H1 (cell line): ENCODE data around the gene C3orf20. TPM values are rescaled to one million over a fixed set of nuclear protein-coding genes. Genes with fewer than 3 reads are reported as not detected.

Source experiments
- CTCF ChIA-PET: fragments of 300-600 bp; sonication (Branson Sonifier 250); formaldehyde crosslinking; loops from one replicate; lab custom pipeline; 2021; ENCODE audit not compliant: partially characterized antibody; lab: Charles Lee
- POLR2A ChIA-PET: fragments of 300-600 bp; sonication (Branson Sonifier 250); formaldehyde crosslinking; loops from one replicate; lab custom pipeline; 2021; ENCODE audit warnings: inconsistent platforms; ENCODE audit not compliant: partially characterized antibody; lab: Charles Lee
- DNase-seq, 2 experiments: peaks; one replicate each; pipeline versions ENCODE4 v3.0.0 to v3.0.0-alpha.2; 2010 to 2022; ENCODE audit warnings: low spot score in 2 of 2, low read depth in 1 of 2, mixed read lengths in 1 of 2
- FAIRE-seq: peaks from 2 replicates; lab custom pipeline; 2011; peaks lifted over from hg19 to GRCh38; lab: Jason Lieb, UNC
- H2AFZ ChIP-seq: 2 replicates; pipeline ENCODE4 v1.8.1; 2012; ENCODE audit warnings: low read length, inconsistent platforms
- H2AK5ac ChIP-seq: 2 replicates; pipeline ENCODE4 v1.6.1; 2013; ENCODE audit warnings: low read depth, low read length
- H2BK120ac ChIP-seq: replicated peaks from 2 replicates; pipeline ENCODE3; 2013; ENCODE audit warnings: low read depth, low read length, inconsistent platforms
- H2BK12ac ChIP-seq: 2 replicates; pipeline ENCODE4 v1.6.1; 2013; ENCODE audit warnings: low read depth, low read length
- H2BK15ac ChIP-seq: 2 replicates; pipeline ENCODE4 v1.6.1; 2013; ENCODE audit warnings: low read length
- H2BK20ac ChIP-seq: 2 replicates; pipeline ENCODE4 v1.6.1; 2013; ENCODE audit warnings: low read length
- H2BK5ac ChIP-seq: 2 replicates; pipeline ENCODE4 v1.6.1; 2013; ENCODE audit warnings: low read depth, low read length
- H3K14ac ChIP-seq: 2 replicates; pipeline ENCODE4 v1.6.1; 2013; ENCODE audit warnings: inconsistent platforms; ENCODE audit not compliant: insufficient read length
- H3K18ac ChIP-seq: 2 replicates; pipeline ENCODE4 v1.6.1; 2013; ENCODE audit warnings: low read length; ENCODE audit errors: extremely low read depth
- H3K23ac ChIP-seq: 2 replicates; pipeline ENCODE4 v1.6.1; 2013; ENCODE audit warnings: inconsistent platforms; ENCODE audit not compliant: insufficient read length
- H3K23me2 ChIP-seq: 2 replicates; pipeline ENCODE4 v1.6.1; 2013; ENCODE audit warnings: low read depth, low read length
- H3K27ac ChIP-seq: 2 replicates; pipeline ENCODE4 v1.6.1; 2011; ENCODE audit warnings: low read depth, low read length, inconsistent platforms
- H3K27me3 ChIP-seq, 4 experiments: replicated peaks in 1 of 4; 1 replicate in 1 of 4; 2 replicates in 3 of 4; pipeline versions ENCODE4 v1.6.1 to v1.8.1; 2011 to 2013; ENCODE audit warnings: low read length in 3 of 4, mild to moderate bottlenecking in 3 of 4, inconsistent platforms in 2 of 4, mixed read lengths in 2 of 4, moderate library complexity in 1 of 4; ENCODE audit not compliant: control insufficient read depth in 3 of 4, insufficient read depth in 3 of 4; ENCODE audit errors: extremely low read depth in 1 of 4
- H3K36me3 ChIP-seq, 4 experiments: 2 replicates each; pipeline versions ENCODE4 v1.6.1 to v1.8.1; 2011 to 2013; ENCODE audit warnings: mild to moderate bottlenecking in 4 of 4, low read length in 3 of 4, moderate library complexity in 2 of 4, control low read depth in 1 of 4, inconsistent platforms in 1 of 4; ENCODE audit not compliant: insufficient read depth in 4 of 4, control insufficient read depth in 2 of 4
- H3K4ac ChIP-seq: replicated peaks from 2 replicates; pipeline ENCODE3; 2013; ENCODE audit warnings: low read length, low read depth, mixed read lengths, inconsistent platforms; ENCODE audit not compliant: insufficient read length
- H3K4me1 ChIP-seq, 4 experiments: replicated peaks in 1 of 4; 1 replicate in 1 of 4; 2 replicates in 3 of 4; pipeline versions ENCODE4 v1.6.1 to v1.8.1; 2011 to 2013; ENCODE audit warnings: low read length in 3 of 4, inconsistent platforms in 2 of 4, mixed read lengths in 1 of 4; ENCODE audit not compliant: insufficient read depth in 4 of 4, control insufficient read depth in 3 of 4
- H3K4me2 ChIP-seq, 2 experiments: 2 replicates each; pipeline versions ENCODE4 v1.6.1 to v1.8.1; 2011 to 2013; ENCODE audit warnings: low read depth in 2 of 2, low read length in 2 of 2, control low read depth in 1 of 2, inconsistent platforms in 1 of 2, mild to moderate bottlenecking in 1 of 2; ENCODE audit not compliant: insufficient read depth in 1 of 2
- H3K4me3 ChIP-seq, 4 experiments: fragments of 200-600, 300-600 bp in 1 of 4; sonication (generic), shearing (Covaris generic), sonication (Bioruptor Twin) in 1 of 4; 2 replicates each; pipeline versions ENCODE4 v1.5.1 to v1.8.1; 2011 to 2016; ENCODE audit warnings: low read length in 4 of 4, low read depth in 3 of 4, control low read depth in 2 of 4, inconsistent platforms in 2 of 4, mild to moderate bottlenecking in 2 of 4, mixed read lengths in 1 of 4, moderate library complexity in 1 of 4; ENCODE audit not compliant: insufficient read depth in 2 of 4; ENCODE audit errors: extremely low read depth in 1 of 4
- H3K56ac ChIP-seq: replicated peaks from 2 replicates; pipeline ENCODE3; 2013; ENCODE audit warnings: low read depth, mild to moderate bottlenecking, mixed read lengths, low read length, inconsistent platforms; ENCODE audit not compliant: insufficient read length
- H3K79me1 ChIP-seq: 2 replicates; pipeline ENCODE4 v1.6.1; 2013; ENCODE audit warnings: low read depth, low read length, control low read depth
- H3K79me2 ChIP-seq, 2 experiments: 2 replicates each; pipeline versions ENCODE4 v1.6.1 to v1.8.1; 2012 to 2013; ENCODE audit warnings: low read length in 2 of 2, mild to moderate bottlenecking in 2 of 2, inconsistent platforms in 1 of 2; ENCODE audit not compliant: insufficient read depth in 2 of 2, control insufficient read depth in 1 of 2
- H3K9ac ChIP-seq, 4 experiments: replicated peaks in 1 of 4; 1 replicate in 1 of 4; 2 replicates in 3 of 4; pipeline versions ENCODE4 v1.6.1 to v1.8.1; 2011 to 2013; ENCODE audit warnings: low read depth in 3 of 4, low read length in 3 of 4, control low read depth in 2 of 4, mild to moderate bottlenecking in 2 of 4, moderate library complexity in 2 of 4, inconsistent platforms in 1 of 4; ENCODE audit errors: extremely low read depth in 1 of 4
- H3K9me3 ChIP-seq, 2 experiments: 2 replicates each; pipeline versions ENCODE4 v1.6.1 to v1.8.1; 2012 to 2013; ENCODE audit warnings: mild to moderate bottlenecking in 2 of 2, moderate library complexity in 2 of 2, control low read depth in 1 of 2, inconsistent platforms in 1 of 2, low read depth in 1 of 2, low read length in 1 of 2, mixed read lengths in 1 of 2; ENCODE audit not compliant: insufficient read depth in 2 of 2
- H4K20me1 ChIP-seq, 2 experiments: replicated peaks in 1 of 2; 2 replicates each; pipeline versions ENCODE3 to v1.8.1; 2011 to 2013; ENCODE audit warnings: inconsistent platforms in 2 of 2, low read length in 2 of 2, mild to moderate bottlenecking in 1 of 2; ENCODE audit not compliant: insufficient read depth in 2 of 2, control insufficient read depth in 1 of 2
- H4K5ac ChIP-seq: 2 replicates; pipeline ENCODE4 v1.6.1; 2013; ENCODE audit warnings: low read length, low read depth, mixed read lengths, inconsistent platforms; ENCODE audit not compliant: insufficient read length
- H4K8ac ChIP-seq: 2 replicates; pipeline ENCODE4 v1.8.0; 2013; ENCODE audit warnings: mild to moderate bottlenecking, moderate library complexity, low read length, inconsistent platforms; ENCODE audit not compliant: insufficient read depth; ENCODE audit errors: extremely low read depth
- H4K91ac ChIP-seq: replicated peaks from 2 replicates; pipeline ENCODE3; 2013; ENCODE audit warnings: low read length, mixed read lengths, inconsistent platforms; ENCODE audit not compliant: insufficient read length
- ATF3 ChIP-seq: IDR thresholded peaks from 2 replicates; pipeline ENCODE4 v1.6.1; 2011; ENCODE audit warnings: low read depth, mild to moderate bottlenecking, low read length; ENCODE audit not compliant: insufficient read depth
- SP4 ChIP-seq: IDR thresholded peaks from 2 replicates; pipeline ENCODE4 v1.6.1; 2012; ENCODE audit warnings: low read length, inconsistent platforms
- SUZ12 ChIP-seq: fragments of 200-600 bp; sonication (generic); IDR thresholded peaks from 2 replicates; pipeline ENCODE4 v1.6.1; 2012; ENCODE audit warnings: mild to moderate bottlenecking, inconsistent platforms, low read length, moderate library complexity, mixed read lengths
- WGBS, 2 experiments: shearing (Covaris generic) in 1 of 2; methylation state at CpG; one replicate each; pipeline versions ENCODE4 v1.1.6 to v1.1.7; 2013 to 2015; ENCODE audit warnings: low lambda C conversion rate in 2 of 2, mixed read lengths in 2 of 2, inconsistent platforms in 1 of 2, low coverage in 1 of 2, missing lambda C conversion rate in 1 of 2; ENCODE audit not compliant: insufficient replicate concordance in 2 of 2, insufficient coverage in 1 of 2, insufficient read length in 1 of 2; ENCODE audit errors: extremely low coverage in 1 of 2, missing lambda C conversion rate in 1 of 2; 5-methylcytosine and 5-hydroxymethylcytosine counted together
- polyA plus RNA-seq, 7 experiments: library from polyadenylated mRNA; depleted of rRNA in 3 of 7; stranded (reverse) in 5 of 7; unstranded in 2 of 7; fragments of >200 nt in 5 of 7; fragments of 200-250 nt in 2 of 7; gene quantifications; 1 replicate in 5 of 7; 2 replicates in 1 of 7; 4 replicates in 1 of 7; pipeline versions ENCODE4 v1.2.1 to v1.2.3, GENCODE V29; 2011 to 2013; ENCODE audit warnings: missing spikeins in 2 of 7, mixed read lengths in 2 of 7
- total RNA-seq: library from RNA; stranded (reverse); fragmentation: NEBNext Ultra II Directional; extraction: Animal tissue kit (Norgen Biotek cat#: 25700); gene quantifications from 2 replicates; pipeline ENCODE4 v1.2.1, GENCODE V29; 2021

C3orf20 gene
- total and polyA plus RNA-seq, 2 of the 8 experiments (the other 6 are each of a cell fraction or from before 2014, with no cell fraction given) = not detected

- H4K5ac ChIP-seq = no peak overlapping the region
- H3K23ac ChIP-seq = no peak overlapping the region
- H3K23me2 ChIP-seq = no peaks in the 10 kb centered on the region
- H4K8ac ChIP-seq = no peak overlapping the region
- H3K56ac ChIP-seq = no peak overlapping the region
- no peak overlapping the region for H3K14ac ChIP-seq
- H2AFZ ChIP-seq = no peak overlapping the region
- ChIA-PET POLR2A (no interaction called here), CTCF (interaction anchor here (0.8 to 5.0 kb wide), 4 partner anchors 13 to 238 kb away, joined by 3 to 44 read pairs (median 4); partner anchors contain the start of gene C3orf20)
- no peaks in the 10 kb centered on the region for H4K20me1 ChIP-seq
- 86% methylated on average over 2 of the region's 2 CpGs; no CpG with 5 or more reads in 1 of the 2 experiments for WGBS, 2 experiments
- no peaks in the 10 kb centered on the region for H3K79me1 ChIP-seq
- H3K27me3 ChIP-seq = no peaks in the 10 kb centered on the region; a peak in 1 of 7 replicates
- H2BK12ac ChIP-seq = no peak overlapping the region
- no peak overlapping the region for H3K18ac ChIP-seq
- no peak overlapping the region for H3K4me3 ChIP-seq
- no peak overlapping the region for H2BK120ac ChIP-seq
- H2BK15ac ChIP-seq = no peak overlapping the region
- no peaks in the 10 kb centered on the region for H3K9me3 ChIP-seq
- H3K4me2 ChIP-seq = no peak overlapping the region
- no peaks in the 10 kb centered on the region for H3K4me1 ChIP-seq
- TF ChIP-seq SP4 = no peak
- no peak for TF ChIP-seq SUZ12
- no peak for TF ChIP-seq ATF3
- no peak for DNase-seq
- H2BK5ac ChIP-seq = no peak overlapping the region
- H3K79me2 ChIP-seq = no peaks in the 10 kb centered on the region
- no peak overlapping the region for H2BK20ac ChIP-seq
- H2AK5ac ChIP-seq = no peak overlapping the region
- no peak overlapping the region for H3K4ac ChIP-seq
- H4K91ac ChIP-seq = no peak overlapping the region
- FAIRE-seq = no peak
- H3K9ac ChIP-seq = no peak overlapping the region
- H3K36me3 ChIP-seq = no peaks in the 10 kb centered on the region
- no peak overlapping the region for H3K27ac ChIP-seq
Observed at GRCh38 chr3:14688525-14688924, 13.6 kb downstream of the C3orf20 start.
